IMR-90 (cell line): Measurements from ENCODE around the gene CCDC32. TPM values are rescaled to one million over a fixed set of nuclear protein-coding genes. Genes with fewer than 3 reads are reported as not detected.

ENCODE experiments used
- ATAC-seq: fragments of 200-7000 bp; cut with Tn5 transposase; 2 replicates; pipeline ENCODE4 v1.9.1; 2020; ENCODE audit warnings: low read depth, mild to moderate bottlenecking, moderate library complexity
- BruUV-seq: library from RNA; stranded (reverse); fragments of 400-500 nt; replicated peaks from 2 replicates; lab custom pipeline; 2021; lab: Mats Ljungman, UMichigan
- CTCF ChIA-PET: fragments of 300-600 bp; formaldehyde crosslinking; extraction: SDS; loops from one replicate; lab custom pipeline; 2021; ENCODE audit warnings: antibody characterized with exemption; lab: Yijun Ruan, JAX
- POLR2A ChIA-PET: fragments of 300-600 bp; sonication (Branson Sonifier 250); formaldehyde crosslinking; loops from one replicate; lab custom pipeline; 2022; ENCODE audit warnings: antibody characterized with exemption; ENCODE audit not compliant: unreplicated experiment; lab: Charles Lee
- DNase-seq: peaks from one replicate; pipeline ENCODE4 v3.0.0; 2013
- H2AFZ ChIP-seq: replicated peaks from 2 replicates; pipeline ENCODE3; 2013; ENCODE audit warnings: low read length, mild to moderate bottlenecking; ENCODE audit not compliant: poor library complexity
- H2AK5ac ChIP-seq: 2 replicates; pipeline ENCODE4 v1.6.1; 2013; ENCODE audit warnings: low read depth, low read length, inconsistent platforms
- H2AK9ac ChIP-seq: replicated peaks from 2 replicates; pipeline ENCODE3; 2013; ENCODE audit warnings: mild to moderate bottlenecking, low read depth, low read length, moderate library complexity; ENCODE audit not compliant: poor library complexity
- H2BK120ac ChIP-seq: 2 replicates; pipeline ENCODE4 v1.6.1; 2013; ENCODE audit warnings: low read depth, low read length, inconsistent platforms
- H2BK15ac ChIP-seq: 3 replicates; pipeline ENCODE4 v1.6.1; 2013; ENCODE audit warnings: low read depth, low read length, inconsistent platforms
- H2BK20ac ChIP-seq: 2 replicates; pipeline ENCODE4 v1.6.1; 2013; ENCODE audit warnings: low read depth, mild to moderate bottlenecking, inconsistent platforms, low read length, moderate library complexity
- H2BK5ac ChIP-seq: 2 replicates; pipeline ENCODE4 v1.6.1; 2013; ENCODE audit warnings: mild to moderate bottlenecking, low read depth, low read length, inconsistent platforms; ENCODE audit not compliant: poor library complexity, severe bottlenecking
- H3K14ac ChIP-seq: replicated peaks from 2 replicates; pipeline ENCODE4 v1.6.1; 2013; ENCODE audit warnings: low read depth, low read length, inconsistent platforms
- H3K18ac ChIP-seq: 2 replicates; pipeline ENCODE4 v1.6.1; 2013; ENCODE audit warnings: low read depth, low read length, control low read depth
- H3K23ac ChIP-seq: 2 replicates; pipeline ENCODE4 v1.6.1; 2013; ENCODE audit warnings: low read depth, low read length, inconsistent platforms
- H3K27ac ChIP-seq: 2 replicates; pipeline ENCODE4 v1.5.1; 2013; ENCODE audit warnings: mild to moderate bottlenecking, control low read depth, low read length; ENCODE audit not compliant: insufficient read depth
- H3K27me3 ChIP-seq: 2 replicates; pipeline ENCODE4 v1.6.1; 2013; ENCODE audit warnings: low read length; ENCODE audit not compliant: control insufficient read depth, insufficient read depth
- H3K36me3 ChIP-seq: 2 replicates; pipeline ENCODE4 v1.6.1; 2013; ENCODE audit warnings: low read length, mixed read lengths; ENCODE audit not compliant: control insufficient read depth, insufficient read depth
- H3K4ac ChIP-seq: 2 replicates; pipeline ENCODE4 v1.6.1; 2013; ENCODE audit warnings: low read depth, low read length, inconsistent platforms
- H3K4me1 ChIP-seq: 2 replicates; pipeline ENCODE4 v1.6.1; 2013; ENCODE audit warnings: low read length, mixed read lengths; ENCODE audit not compliant: control insufficient read depth, insufficient read depth
- H3K4me2 ChIP-seq: 2 replicates; pipeline ENCODE4 v1.6.1; 2013; ENCODE audit warnings: low read depth, mild to moderate bottlenecking, control low read depth, low read length, moderate library complexity
- H3K4me3 ChIP-seq: 2 replicates; pipeline ENCODE4 v1.5.1; 2013; ENCODE audit warnings: low read depth, mild to moderate bottlenecking, control low read depth, low read length, moderate library complexity; ENCODE audit not compliant: insufficient read depth
- H3K56ac ChIP-seq: 2 replicates; pipeline ENCODE4 v1.6.1; 2013; ENCODE audit warnings: low read length, inconsistent platforms; ENCODE audit not compliant: insufficient read depth; ENCODE audit errors: extremely low read depth
- H3K79me1 ChIP-seq, 2 experiments: 2 replicates each; pipeline ENCODE4 v1.6.1; 2013; ENCODE audit warnings: low read length in 2 of 2, inconsistent platforms in 1 of 2, low read depth in 1 of 2
- H3K9ac ChIP-seq: 2 replicates; pipeline ENCODE4 v1.6.1; 2013; ENCODE audit warnings: low read depth, low read length, control low read depth
- H3K9me1 ChIP-seq: 2 replicates; pipeline ENCODE4 v1.6.1; 2013; ENCODE audit warnings: low read length, inconsistent platforms; ENCODE audit not compliant: insufficient read depth
- H3K9me3 ChIP-seq: 2 replicates; pipeline ENCODE4 v1.6.1; 2013; ENCODE audit warnings: low read length; ENCODE audit not compliant: control insufficient read depth, insufficient read depth
- H4K20me1 ChIP-seq: 2 replicates; pipeline ENCODE4 v1.6.1; 2013; ENCODE audit warnings: low read length, inconsistent platforms; ENCODE audit not compliant: insufficient read depth
- H4K5ac ChIP-seq: 2 replicates; pipeline ENCODE4 v1.6.1; 2013; ENCODE audit warnings: mild to moderate bottlenecking, low read depth, low read length, control low read depth
- H4K8ac ChIP-seq, 2 experiments: 2 replicates each; pipeline ENCODE4 v1.6.1; 2013; ENCODE audit warnings: low read depth in 2 of 2, low read length in 2 of 2, control low read depth in 1 of 2, inconsistent platforms in 1 of 2
- H4K91ac ChIP-seq: 2 replicates; pipeline ENCODE4 v1.6.1; 2013; ENCODE audit warnings: low read depth, low read length, inconsistent platforms; ENCODE audit not compliant: insufficient read depth
- CEBPB ChIP-seq: IDR thresholded peaks from 2 replicates; pipeline ENCODE4 v1.6.1; 2012; ENCODE audit warnings: low read depth, low read length, improper control_type of control experiment
- CHD1 ChIP-seq: IDR thresholded peaks from 2 replicates; pipeline ENCODE4 v1.6.1; 2012; ENCODE audit warnings: low read depth, low read length, improper control_type of control experiment
- MAFK ChIP-seq: IDR thresholded peaks from 2 replicates; pipeline ENCODE4 v1.6.1; 2012; ENCODE audit warnings: low read depth, low read length, improper control_type of control experiment
- MAZ ChIP-seq: IDR thresholded peaks from 2 replicates; pipeline ENCODE4 v1.6.1; 2012; ENCODE audit warnings: low read depth, mild to moderate bottlenecking, low read length, improper control_type of control experiment, moderate library complexity, borderline replicate concordance
- POLR2A ChIP-seq: IDR thresholded peaks from 2 replicates; pipeline ENCODE4 v1.6.1; 2012; ENCODE audit warnings: mild to moderate bottlenecking, low read depth, low read length
- RAD21 ChIP-seq: IDR thresholded peaks from 2 replicates; pipeline ENCODE4 v1.6.1; 2012; ENCODE audit warnings: low read length, improper control_type of control experiment
- RCOR1 ChIP-seq: IDR thresholded peaks from 2 replicates; pipeline ENCODE4 v1.6.1; 2012; ENCODE audit warnings: mild to moderate bottlenecking, low read length, improper control_type of control experiment; ENCODE audit not compliant: insufficient replicate concordance
- RFX5 ChIP-seq: IDR thresholded peaks from 2 replicates; pipeline ENCODE4 v1.8.0; 2012; ENCODE audit warnings: low read depth, mild to moderate bottlenecking, low read length, moderate library complexity
- SMC3 ChIP-seq: fragments of 150-350 bp; IDR thresholded peaks from 2 replicates; pipeline ENCODE4 v1.6.1; 2016; ENCODE audit warnings: low read depth, mild to moderate bottlenecking, antibody characterized with exemption, low read length, moderate library complexity
- WGBS, 2 experiments: methylation state at CpG; one replicate each; pipeline versions ENCODE4 v1.1.5 to v1.1.7; 2013; ENCODE audit warnings: missing lambda C conversion rate in 2 of 2; ENCODE audit not compliant: insufficient read length in 1 of 2; ENCODE audit errors: extremely low coverage in 2 of 2; 5-methylcytosine and 5-hydroxymethylcytosine counted together
- dilution Hi-C: fragments of 300-500 bp; cut with HindIII; formaldehyde crosslinking; loops from one replicate; pipeline ENCODE4 v1.14.3; 2018; ENCODE audit warnings: low sequenced_read_pairs; ENCODE audit not compliant: unreplicated experiment
- in situ Hi-C: fragments of 300-500 bp; cut with MboI; formaldehyde crosslinking; loops from 3 replicates; pipeline ENCODE4 v1.14.3; 2019; ENCODE audit warnings: low sequenced_read_pairs, inconsistent platforms, mixed read lengths
- intact Hi-C: fragments of 100-400 bp; cut with micrococcal nuclease; formaldehyde crosslinking; loops from 2 replicates; pipeline ENCODE4 v1.10.0; 2022
- polyA plus RNA-seq, 3 experiments: library from polyadenylated mRNA; depleted of rRNA; stranded (reverse); fragments of >200 nt; gene quantifications; 2 replicates each; pipeline ENCODE4 v1.2.3, GENCODE V29; 2012; ENCODE audit warnings: low replicate concordance in 1 of 3
- total RNA-seq: library from RNA; depleted of rRNA; stranded (reverse); fragments of >200 nt; gene quantifications from 2 replicates; pipeline ENCODE4 v1.2.3, GENCODE V29; 2012
- TF ChIP-seq, protein P1 (sequence below): fragments of 150-350 bp; IDR thresholded peaks from 2 replicates; pipeline ENCODE4 v1.6.1; 2017; ENCODE audit warnings: mild to moderate bottlenecking, antibody characterized with exemption, low read length, low read depth
- TF ChIP-seq, protein P2 (sequence below): conservative IDR thresholded peaks from 2 replicates; pipeline ENCODE4 v1.5.1; 2012; ENCODE audit warnings: mild to moderate bottlenecking, low read depth, low read length, improper control_type of control experiment
- TF ChIP-seq, protein P3 (sequence below): fragments of 150-350 bp; IDR thresholded peaks from 2 replicates; pipeline ENCODE4 v1.6.1; 2016; ENCODE audit warnings: low read depth, mild to moderate bottlenecking, low read length, moderate library complexity, borderline replicate concordance

Gene CCDC32
- total and polyA plus RNA-seq, 2 of the 4 experiments (the other 2 are of a cell fraction) = 14.8 to 15.1 TPM

DNA sequence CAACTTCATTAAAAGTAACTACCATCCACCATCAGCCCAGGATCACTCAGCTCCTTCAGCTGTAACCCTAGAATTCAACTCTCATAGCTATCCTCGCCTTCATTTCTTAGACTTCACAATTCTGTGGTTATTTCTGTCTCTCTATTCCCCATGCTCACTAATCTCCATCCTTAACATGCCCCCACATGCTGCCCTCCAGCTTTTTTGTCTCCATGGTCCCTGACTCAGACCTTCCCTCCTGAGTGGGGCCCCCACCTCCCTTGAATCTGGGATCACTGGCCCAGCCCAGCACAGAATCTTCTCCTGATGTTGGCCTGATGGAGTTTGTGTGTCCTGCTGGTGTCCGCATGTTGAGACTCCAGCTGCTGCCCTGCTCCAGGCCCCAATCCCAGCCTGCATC is 52.4 kb downstream of the CCDC32 start:
- no peak for DNase-seq
- Histone ChIP-seq H3K27me3 (peaks cover 36% of the 10 kb centered on the region), H4K5ac (no peak overlapping the region), H3K4ac (no peak overlapping the region), H3K9ac (no peak overlapping the region), H3K14ac (no peak overlapping the region), H2AK5ac (no peak overlapping the region), H2BK5ac (no peak overlapping the region), H3K4me2 (no peak overlapping the region), H2AFZ (no peak overlapping the region), H4K20me1 (no peaks in the 10 kb centered on the region), H3K18ac (no peak overlapping the region), H3K23ac (no peak overlapping the region), H2BK20ac (no peak overlapping the region), H3K27ac (no peak overlapping the region), H3K9me1 (no peaks in the 10 kb centered on the region), H3K36me3 (no peaks in the 10 kb centered on the region), H3K4me1 (peaks cover 4% of the 10 kb centered on the region; the same call in 1 of the 2 replicates), H3K9me3 (no peaks in the 10 kb centered on the region), H4K91ac (no peak overlapping the region), H3K56ac (no peak overlapping the region), H3K4me3 (no peak overlapping the region), H2AK9ac (no peak overlapping the region), H3K79me1 (no peaks in the 10 kb centered on the region), H2BK15ac (no peak overlapping the region), H4K8ac (no peak overlapping the region), H2BK120ac (no peak overlapping the region)
- ChIA-PET POLR2A (interaction anchor here (0.6 kb wide), 1 partner anchor 23 kb away, joined by 4 read pairs; no protein-coding TSS in a partner anchor), CTCF (no interaction called here)
- dilution Hi-C loops = no loop called here
- WGBS, 2 experiments = 89% methylated on average over 1 of the region's 2 CpGs; no CpG with 5 or more reads in 1 of the 2 experiments
- intact Hi-C loops = loop anchor here (5.0 kb wide), 1 partner anchor 70 kb away; the partner anchor contains the start of gene BAHD1
- no TSS peak for BruUV-seq
- no peak for ATAC-seq
- TF ChIP-seq RCOR1 = no peak
- TF ChIP-seq, protein P1, sequence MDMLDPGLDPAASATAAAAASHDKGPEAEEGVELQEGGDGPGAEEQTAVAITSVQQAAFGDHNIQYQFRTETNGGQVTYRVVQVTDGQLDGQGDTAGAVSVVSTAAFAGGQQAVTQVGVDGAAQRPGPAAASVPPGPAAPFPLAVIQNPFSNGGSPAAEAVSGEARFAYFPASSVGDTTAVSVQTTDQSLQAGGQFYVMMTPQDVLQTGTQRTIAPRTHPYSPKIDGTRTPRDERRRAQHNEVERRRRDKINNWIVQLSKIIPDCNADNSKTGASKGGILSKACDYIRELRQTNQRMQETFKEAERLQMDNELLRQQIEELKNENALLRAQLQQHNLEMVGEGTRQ = no peak
- TF ChIP-seq CEBPB = no peak
- no peak for TF ChIP-seq POLR2A
- TF ChIP-seq, protein P2, sequence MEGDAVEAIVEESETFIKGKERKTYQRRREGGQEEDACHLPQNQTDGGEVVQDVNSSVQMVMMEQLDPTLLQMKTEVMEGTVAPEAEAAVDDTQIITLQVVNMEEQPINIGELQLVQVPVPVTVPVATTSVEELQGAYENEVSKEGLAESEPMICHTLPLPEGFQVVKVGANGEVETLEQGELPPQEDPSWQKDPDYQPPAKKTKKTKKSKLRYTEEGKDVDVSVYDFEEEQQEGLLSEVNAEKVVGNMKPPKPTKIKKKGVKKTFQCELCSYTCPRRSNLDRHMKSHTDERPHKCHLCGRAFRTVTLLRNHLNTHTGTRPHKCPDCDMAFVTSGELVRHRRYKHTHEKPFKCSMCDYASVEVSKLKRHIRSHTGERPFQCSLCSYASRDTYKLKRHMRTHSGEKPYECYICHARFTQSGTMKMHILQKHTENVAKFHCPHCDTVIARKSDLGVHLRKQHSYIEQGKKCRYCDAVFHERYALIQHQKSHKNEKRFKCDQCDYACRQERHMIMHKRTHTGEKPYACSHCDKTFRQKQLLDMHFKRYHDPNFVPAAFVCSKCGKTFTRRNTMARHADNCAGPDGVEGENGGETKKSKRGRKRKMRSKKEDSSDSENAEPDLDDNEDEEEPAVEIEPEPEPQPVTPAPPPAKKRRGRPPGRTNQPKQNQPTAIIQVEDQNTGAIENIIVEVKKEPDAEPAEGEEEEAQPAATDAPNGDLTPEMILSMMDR = no peak
- no peak for TF ChIP-seq CHD1
- TF ChIP-seq RFX5 = no peak
- TF ChIP-seq MAZ = no peak
- TF ChIP-seq MAFK = no peak
- TF ChIP-seq SMC3 = no peak
- no peak for TF ChIP-seq RAD21
- TF ChIP-seq, protein P3, sequence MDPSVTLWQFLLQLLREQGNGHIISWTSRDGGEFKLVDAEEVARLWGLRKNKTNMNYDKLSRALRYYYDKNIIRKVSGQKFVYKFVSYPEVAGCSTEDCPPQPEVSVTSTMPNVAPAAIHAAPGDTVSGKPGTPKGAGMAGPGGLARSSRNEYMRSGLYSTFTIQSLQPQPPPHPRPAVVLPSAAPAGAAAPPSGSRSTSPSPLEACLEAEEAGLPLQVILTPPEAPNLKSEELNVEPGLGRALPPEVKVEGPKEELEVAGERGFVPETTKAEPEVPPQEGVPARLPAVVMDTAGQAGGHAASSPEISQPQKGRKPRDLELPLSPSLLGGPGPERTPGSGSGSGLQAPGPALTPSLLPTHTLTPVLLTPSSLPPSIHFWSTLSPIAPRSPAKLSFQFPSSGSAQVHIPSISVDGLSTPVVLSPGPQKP = no peak
- in situ Hi-C loops = no loop called here
